ENCODE measurements around the gene JHY. TPM values are rescaled to one million over a fixed set of nuclear protein-coding genes. Genes with fewer than 3 reads are reported as not detected.

Gene JHY
- total and polyA plus RNA-seq, 8 donors: 1.1 to 4.2 (median 2.1) TPM

GRCh38 chr11:122893131-122893530 lies 10.6 kb downstream of the JHY start:
- intact Hi-C loops (cut with DNase I): no loop called here
- Histone ChIP-seq H3K4me1 (no peaks in the 10 kb centered on the region), H3K36me3 (no peaks in the 10 kb centered on the region), H3K4me3 (no peak overlapping the region), H3K27ac (no peak overlapping the region), H3K9me3 (no peaks in the 10 kb centered on the region), H3K27me3 (no peaks in the 10 kb centered on the region)
- ATAC-seq: no peak
- 88 to 92% methylated on average over 5 of the region's 5 CpGs for WGBS, 2 donors
- TF ChIP-seq, protein P1, sequence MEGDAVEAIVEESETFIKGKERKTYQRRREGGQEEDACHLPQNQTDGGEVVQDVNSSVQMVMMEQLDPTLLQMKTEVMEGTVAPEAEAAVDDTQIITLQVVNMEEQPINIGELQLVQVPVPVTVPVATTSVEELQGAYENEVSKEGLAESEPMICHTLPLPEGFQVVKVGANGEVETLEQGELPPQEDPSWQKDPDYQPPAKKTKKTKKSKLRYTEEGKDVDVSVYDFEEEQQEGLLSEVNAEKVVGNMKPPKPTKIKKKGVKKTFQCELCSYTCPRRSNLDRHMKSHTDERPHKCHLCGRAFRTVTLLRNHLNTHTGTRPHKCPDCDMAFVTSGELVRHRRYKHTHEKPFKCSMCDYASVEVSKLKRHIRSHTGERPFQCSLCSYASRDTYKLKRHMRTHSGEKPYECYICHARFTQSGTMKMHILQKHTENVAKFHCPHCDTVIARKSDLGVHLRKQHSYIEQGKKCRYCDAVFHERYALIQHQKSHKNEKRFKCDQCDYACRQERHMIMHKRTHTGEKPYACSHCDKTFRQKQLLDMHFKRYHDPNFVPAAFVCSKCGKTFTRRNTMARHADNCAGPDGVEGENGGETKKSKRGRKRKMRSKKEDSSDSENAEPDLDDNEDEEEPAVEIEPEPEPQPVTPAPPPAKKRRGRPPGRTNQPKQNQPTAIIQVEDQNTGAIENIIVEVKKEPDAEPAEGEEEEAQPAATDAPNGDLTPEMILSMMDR (IDR thresholded peaks at IDR 0.05): no peak
- no peak for FAIRE-seq
- DNase-seq: no peak

GRCh38 chr11:122895563-122895962 lies 13.0 kb downstream of the JHY start:
- H3K4me1 ChIP-seq: no peaks in the 10 kb centered on the region
- H3K27ac ChIP-seq: no peak overlapping the region
- 73 to 92% methylated on average over 2 of the region's 2 CpGs for WGBS, 2 donors
- H3K4me3 ChIP-seq: no peak overlapping the region
- no peaks in the 10 kb centered on the region for H3K9me3 ChIP-seq
- TF ChIP-seq, protein P1 (IDR thresholded peaks at IDR 0.05): no peak
- ATAC-seq (no peak), FAIRE-seq (no peak), DNase-seq (no peak)
- intact Hi-C loops (cut with DNase I): no loop called here
- no peaks in the 10 kb centered on the region for H3K36me3 ChIP-seq
- H3K27me3 ChIP-seq: no peaks in the 10 kb centered on the region

DNA sequence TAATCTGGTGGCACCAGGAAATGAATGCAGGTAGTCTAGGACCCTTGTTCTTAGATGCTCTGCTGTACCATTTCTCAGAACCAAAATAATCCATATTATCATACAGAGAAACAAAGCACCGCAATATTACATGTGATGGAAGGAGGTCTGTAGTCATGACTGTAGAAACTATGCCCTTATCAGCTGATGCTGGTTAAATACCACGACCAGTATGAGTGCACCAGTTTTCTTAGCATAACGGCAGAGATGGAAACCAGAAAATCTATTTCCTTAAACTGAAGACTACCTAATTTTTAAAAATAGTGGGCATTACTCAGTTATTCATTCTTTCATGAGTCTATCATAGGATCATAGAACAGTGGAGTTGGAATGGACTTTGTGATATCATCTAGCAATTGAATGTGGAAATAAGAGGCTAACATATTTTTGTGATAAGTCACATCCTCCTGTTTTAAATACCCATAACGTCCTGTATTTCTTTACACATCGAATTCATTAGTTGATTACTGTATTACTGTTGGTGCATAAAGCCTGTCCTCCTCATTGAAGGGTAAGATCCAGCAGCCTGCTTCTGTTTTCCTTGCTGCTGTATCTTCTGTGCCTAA lies 15.1 kb downstream of the JHY start:
- WGBS, 2 donors: 79 to 88% methylated on average over 5 of the region's 5 CpGs
- DNase-seq (no peak), ATAC-seq (no peak), FAIRE-seq (no peak)
- no peak overlapping the region for H3K4me3 ChIP-seq
- intact Hi-C loops (cut with DNase I): no loop called here
- TF ChIP-seq, protein P1 (IDR thresholded peaks at IDR 0.05): no peak
- H3K27ac ChIP-seq: no peak overlapping the region
- H3K36me3 ChIP-seq: no peaks in the 10 kb centered on the region
- H3K9me3 ChIP-seq: no peaks in the 10 kb centered on the region
- H3K27me3 ChIP-seq: no peaks in the 10 kb centered on the region
- H3K4me1 ChIP-seq: no peaks in the 10 kb centered on the region

DNA sequence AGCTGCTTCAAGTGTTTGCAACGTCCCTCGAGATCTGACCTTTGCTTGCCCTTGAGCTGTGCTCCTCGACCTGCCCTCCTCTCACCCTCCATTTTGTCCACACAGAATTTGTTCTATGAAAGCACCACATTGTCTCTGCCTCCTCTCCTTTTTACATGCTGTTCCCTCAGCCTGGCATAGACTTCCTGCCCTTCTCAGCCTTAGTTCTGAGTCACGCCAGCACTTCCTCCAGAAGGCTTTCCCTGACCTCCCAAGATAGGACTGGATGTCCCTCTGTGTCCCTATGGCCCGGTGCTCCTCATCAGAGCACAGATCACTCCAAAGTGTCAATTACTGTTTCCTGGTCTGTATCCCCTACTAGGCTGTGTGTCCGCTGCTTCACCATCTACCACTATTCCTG lies 16.2 kb downstream of the JHY start:
- intact Hi-C loops (cut with DNase I): no loop called here
- H3K36me3 ChIP-seq: no peaks in the 10 kb centered on the region
- H3K9me3 ChIP-seq: no peaks in the 10 kb centered on the region
- no peak for DNase-seq
- no peak for FAIRE-seq
- TF ChIP-seq, protein P1 (IDR thresholded peaks at IDR 0.05): no peak
- no peak overlapping the region for H3K4me3 ChIP-seq
- H3K27ac ChIP-seq: no peak overlapping the region
- no peaks in the 10 kb centered on the region for H3K4me1 ChIP-seq
- ATAC-seq: no peak
- H3K27me3 ChIP-seq: no peaks in the 10 kb centered on the region
- WGBS, 2 donors: 78 to 84% methylated on average over 6 of the region's 6 CpGs

DNA sequence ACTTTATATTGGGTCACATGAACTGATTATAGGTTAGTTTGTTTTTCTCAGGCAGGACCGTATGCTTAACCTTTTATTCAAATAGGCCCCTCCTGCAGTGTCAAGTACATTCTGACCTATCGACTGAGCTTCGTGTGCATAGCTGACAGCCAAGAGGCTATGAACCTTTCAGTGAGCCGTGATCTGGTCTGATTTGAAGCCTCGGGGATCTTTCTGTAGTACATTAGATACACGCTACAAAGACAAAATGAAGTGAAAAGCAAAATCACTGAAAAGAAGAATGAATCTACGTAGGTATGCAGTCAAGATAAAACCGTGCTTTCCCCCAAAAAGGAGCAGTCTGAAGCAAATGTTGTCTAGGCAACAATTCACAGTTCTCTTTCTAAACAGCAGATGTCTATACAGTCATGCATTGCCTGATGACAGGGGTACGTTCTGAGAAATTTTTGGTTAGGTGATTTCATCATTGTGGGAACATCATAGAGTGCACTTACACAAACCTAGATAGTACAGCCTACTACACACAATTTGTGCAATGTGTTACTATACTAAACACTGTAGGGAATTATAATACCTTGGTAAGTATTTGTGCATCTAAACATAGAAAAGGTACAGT lies 18.1 kb downstream of the JHY start:
- H3K4me1 ChIP-seq: no peaks in the 10 kb centered on the region
- no peak overlapping the region for H3K27ac ChIP-seq
- H3K27me3 ChIP-seq: no peaks in the 10 kb centered on the region
- intact Hi-C loops (cut with DNase I): no loop called here
- FAIRE-seq: no peak
- no peak for ATAC-seq
- no peak for DNase-seq
- no peak overlapping the region for H3K4me3 ChIP-seq
- no peaks in the 10 kb centered on the region for H3K9me3 ChIP-seq
- 77 to 87% methylated on average over 9 of the region's 9 CpGs for WGBS, 2 donors
- TF ChIP-seq, protein P1 (IDR thresholded peaks at IDR 0.05): no peak
- no peaks in the 10 kb centered on the region for H3K36me3 ChIP-seq

All from pancreas (tissue), 10 donors.